Upper lobe of left lung (tissue), 6 donors: ENCODE data around the gene AGTRAP. TPM values are rescaled to one million over a fixed set of nuclear protein-coding genes. Genes with fewer than 3 reads are reported as not detected.

Experiments used
- ATAC-seq, 2 donors: fragments of 200-7000 bp; cut with Tn5 transposase; one replicate each; pipeline ENCODE4 v1.9.1; 2022; ENCODE audit warnings: mild to moderate bottlenecking in 2 of 2, moderate library complexity in 2 of 2; ENCODE audit not compliant: low FRiP score in 2 of 2
- DNase-seq, 2 donors: peaks; one replicate each; pipeline ENCODE4 v3.0.0-alpha.2; 2019 to 2020
- H3K27ac ChIP-seq, 4 donors: fragments of 200-600 bp; sonication (generic); one replicate each; pipeline ENCODE4 v1.5.1; 2016 to 2019
- H3K27me3 ChIP-seq, 4 donors: fragments of 200-600 bp; sonication (generic); one replicate each; pipeline ENCODE4 v1.5.1; 2017 to 2019
- H3K36me3 ChIP-seq, 4 donors: fragments of 200-600 bp; sonication (generic); one replicate each; pipeline ENCODE4 v1.5.1; 2016 to 2019
- H3K4me1 ChIP-seq, 4 donors: fragments of 200-600 bp; sonication (generic); one replicate each; pipeline ENCODE4 v1.5.1; 2018 to 2019
- H3K4me3 ChIP-seq, 4 donors: fragments of 200-600 bp; sonication (generic); one replicate each; pipeline ENCODE4 v1.5.1; 2017 to 2019; ENCODE audit warnings: mild to moderate bottlenecking in 2 of 4, moderate library complexity in 1 of 4
- H3K9me3 ChIP-seq, 4 donors: fragments of 200-600 bp; sonication (generic); one replicate each; pipeline ENCODE4 v1.5.1; 2018 to 2019
- EP300 ChIP-seq, 4 donors: sonication (generic); formaldehyde crosslinking; IDR thresholded peaks; one replicate each; pipeline ENCODE4 v1.5.1; 2017; ENCODE audit warnings: antibody characterized with exemption in 4 of 4, control low read depth in 2 of 4
- POLR2A ChIP-seq, 4 donors: fragments of 450-650 bp; IDR thresholded peaks; one replicate each; pipeline ENCODE4 v1.5.1; 2016 to 2017; ENCODE audit warnings: antibody characterized with exemption in 4 of 4, mild to moderate bottlenecking in 2 of 4
- POLR2AphosphoS5 ChIP-seq, 2 donors: sonication (generic); formaldehyde crosslinking; IDR thresholded peaks; one replicate each; pipeline ENCODE4 v1.5.1; 2017; ENCODE audit warnings: antibody characterized with exemption in 2 of 2
- WGBS, 2 donors: methylation state at CpG; one replicate each; pipeline ENCODE4 v1.1.5; 2017 to 2018; 5-methylcytosine and 5-hydroxymethylcytosine counted together
- total RNA-seq, 6 donors: library from RNA; depleted of rRNA in 4 of 6; stranded (reverse); fragments of >200 nt in 4 of 6; gene quantifications; one replicate each; pipeline versions ENCODE4 v1.1.0 to v1.2.1, GENCODE V29; 2016 to 2021
- TF ChIP-seq, protein P1 (sequence below), 6 experiments: fragments of 450-650 bp in 4 of 6; fragments of 200-600 bp in 2 of 6; sonication (generic) in 2 of 6; IDR thresholded peaks; one replicate each; pipeline ENCODE4 v1.5.1; 2016 to 2019; ENCODE audit warnings: antibody characterized with exemption in 6 of 6
- donor health status: DM: no; HTN: no; CAD: no; lungs with moderate emphysema.
- donor health status: DM: no; HTN: yes; CAD: no; lungs with severe emphysema.

Gene AGTRAP
- total RNA-seq, 6 donors from 2014 or later = 52.2 to 80.1 (median 68.7) TPM

- TF ChIP-seq EP300 (IDR thresholded peaks at IDR 0.05) = no peak
- no peak for TF ChIP-seq POLR2A (IDR thresholded peaks at IDR 0.05)
- TF ChIP-seq, protein P1, sequence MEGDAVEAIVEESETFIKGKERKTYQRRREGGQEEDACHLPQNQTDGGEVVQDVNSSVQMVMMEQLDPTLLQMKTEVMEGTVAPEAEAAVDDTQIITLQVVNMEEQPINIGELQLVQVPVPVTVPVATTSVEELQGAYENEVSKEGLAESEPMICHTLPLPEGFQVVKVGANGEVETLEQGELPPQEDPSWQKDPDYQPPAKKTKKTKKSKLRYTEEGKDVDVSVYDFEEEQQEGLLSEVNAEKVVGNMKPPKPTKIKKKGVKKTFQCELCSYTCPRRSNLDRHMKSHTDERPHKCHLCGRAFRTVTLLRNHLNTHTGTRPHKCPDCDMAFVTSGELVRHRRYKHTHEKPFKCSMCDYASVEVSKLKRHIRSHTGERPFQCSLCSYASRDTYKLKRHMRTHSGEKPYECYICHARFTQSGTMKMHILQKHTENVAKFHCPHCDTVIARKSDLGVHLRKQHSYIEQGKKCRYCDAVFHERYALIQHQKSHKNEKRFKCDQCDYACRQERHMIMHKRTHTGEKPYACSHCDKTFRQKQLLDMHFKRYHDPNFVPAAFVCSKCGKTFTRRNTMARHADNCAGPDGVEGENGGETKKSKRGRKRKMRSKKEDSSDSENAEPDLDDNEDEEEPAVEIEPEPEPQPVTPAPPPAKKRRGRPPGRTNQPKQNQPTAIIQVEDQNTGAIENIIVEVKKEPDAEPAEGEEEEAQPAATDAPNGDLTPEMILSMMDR (IDR thresholded peaks at IDR 0.05) = no peak
- TF ChIP-seq POLR2AphosphoS5 (IDR thresholded peaks at IDR 0.05) = no peak
- H3K4me1 ChIP-seq = peaks cover 17 to 24% (median 18%) of the 10 kb centered on the region in 4 donors
- ATAC-seq (no peak), DNase-seq (peak in 1 of 2 donors; percentile 59)
- H3K27ac ChIP-seq = peak overlapping the region in 2 of 4 donors; percentile 63 to 71
- H3K9me3 ChIP-seq = no peaks in the 10 kb centered on the region
- no peak overlapping the region for H3K4me3 ChIP-seq
- no peaks in the 10 kb centered on the region for H3K36me3 ChIP-seq
- no peaks in the 10 kb centered on the region for H3K27me3 ChIP-seq
- WGBS, 2 donors = 54 to 64% methylated on average over 5 of the region's 5 CpGs
Measured at GRCh38 chr1:11725616-11726015, 10.3 kb upstream of the AGTRAP start.

DNA sequence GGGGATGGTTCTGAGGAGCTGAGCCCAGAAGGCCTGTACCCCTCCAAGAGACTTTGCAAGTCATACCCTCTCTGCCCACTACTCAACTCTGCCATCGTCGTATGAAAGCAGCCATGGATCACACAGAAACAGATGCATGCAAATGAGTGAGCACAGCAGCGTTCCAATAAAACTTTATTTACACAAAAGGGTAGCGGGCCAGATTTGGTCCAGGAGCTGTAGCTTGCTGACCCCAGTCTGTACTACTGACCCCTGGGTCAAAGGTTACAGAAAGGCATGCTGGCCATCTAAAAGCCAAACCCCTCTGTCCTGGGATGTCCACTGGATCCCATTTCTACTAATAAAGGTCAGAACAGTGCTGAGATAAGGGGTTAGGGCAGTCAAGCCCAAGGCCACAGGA, 8.8 kb upstream of the AGTRAP start:
- H3K9me3 ChIP-seq = no peaks in the 10 kb centered on the region
- no peak for ATAC-seq
- no peaks in the 10 kb centered on the region for H3K27me3 ChIP-seq
- WGBS, 2 donors = 96% methylated on average over 4 of the region's 4 CpGs
- H3K4me3 ChIP-seq = no peak overlapping the region
- TF ChIP-seq POLR2A (IDR thresholded peaks at IDR 0.05) = no peak
- no peak for TF ChIP-seq POLR2AphosphoS5 (IDR thresholded peaks at IDR 0.05)
- TF ChIP-seq, protein P1 (IDR thresholded peaks at IDR 0.05) = no peak
- TF ChIP-seq EP300 (IDR thresholded peaks at IDR 0.05) = no peak
- H3K27ac ChIP-seq = no peak overlapping the region
- no peaks in the 10 kb centered on the region for H3K36me3 ChIP-seq
- DNase-seq = no peak
- H3K4me1 ChIP-seq = peaks cover 30 to 34% (median 32%) of the 10 kb centered on the region in 4 donors

- peaks cover 39 to 45% (median 43%) of the 10 kb centered on the region in 4 donors for H3K4me1 ChIP-seq
- no peak for ATAC-seq
- peak overlapping the region in 1 of 4 donors; percentile 86 for H3K27ac ChIP-seq
- H3K4me3 ChIP-seq = no peak overlapping the region
- no peaks in the 10 kb centered on the region for H3K36me3 ChIP-seq
- H3K27me3 ChIP-seq = no peaks in the 10 kb centered on the region
- WGBS, 2 donors = 96% methylated on average over 4 of the region's 4 CpGs; no CpG with 5 or more reads in 1 of the 2 donors
- TF ChIP-seq EP300 (IDR thresholded peaks at IDR 0.05) = no peak
- TF ChIP-seq POLR2AphosphoS5 (IDR thresholded peaks at IDR 0.05) = no peak
- TF ChIP-seq, protein P1 (IDR thresholded peaks at IDR 0.05) = no peak
- no peak for TF ChIP-seq POLR2A (IDR thresholded peaks at IDR 0.05)
- H3K9me3 ChIP-seq = no peaks in the 10 kb centered on the region
- DNase-seq = no peak
Measured at GRCh38 chr1:11728126-11728806, 7.7 kb upstream of the AGTRAP start.

GRCh38 chr1:11729155-11729497, 6.8 kb upstream of the AGTRAP start:
- no peak for TF ChIP-seq POLR2A (IDR thresholded peaks at IDR 0.05)
- H3K4me3 ChIP-seq = no peak overlapping the region
- H3K27ac ChIP-seq = peak overlapping the region; percentile 39 to 86 (median 76)
- no peaks in the 10 kb centered on the region for H3K36me3 ChIP-seq
- DNase-seq (no peak), ATAC-seq (no peak)
- 78 to 80% methylated on average over 2 to 11 of the region's 11 CpGs for WGBS, 2 donors
- H3K27me3 ChIP-seq = no peaks in the 10 kb centered on the region
- H3K4me1 ChIP-seq = peaks cover 39 to 45% (median 43%) of the 10 kb centered on the region in 4 donors
- H3K9me3 ChIP-seq = no peaks in the 10 kb centered on the region

DNA sequence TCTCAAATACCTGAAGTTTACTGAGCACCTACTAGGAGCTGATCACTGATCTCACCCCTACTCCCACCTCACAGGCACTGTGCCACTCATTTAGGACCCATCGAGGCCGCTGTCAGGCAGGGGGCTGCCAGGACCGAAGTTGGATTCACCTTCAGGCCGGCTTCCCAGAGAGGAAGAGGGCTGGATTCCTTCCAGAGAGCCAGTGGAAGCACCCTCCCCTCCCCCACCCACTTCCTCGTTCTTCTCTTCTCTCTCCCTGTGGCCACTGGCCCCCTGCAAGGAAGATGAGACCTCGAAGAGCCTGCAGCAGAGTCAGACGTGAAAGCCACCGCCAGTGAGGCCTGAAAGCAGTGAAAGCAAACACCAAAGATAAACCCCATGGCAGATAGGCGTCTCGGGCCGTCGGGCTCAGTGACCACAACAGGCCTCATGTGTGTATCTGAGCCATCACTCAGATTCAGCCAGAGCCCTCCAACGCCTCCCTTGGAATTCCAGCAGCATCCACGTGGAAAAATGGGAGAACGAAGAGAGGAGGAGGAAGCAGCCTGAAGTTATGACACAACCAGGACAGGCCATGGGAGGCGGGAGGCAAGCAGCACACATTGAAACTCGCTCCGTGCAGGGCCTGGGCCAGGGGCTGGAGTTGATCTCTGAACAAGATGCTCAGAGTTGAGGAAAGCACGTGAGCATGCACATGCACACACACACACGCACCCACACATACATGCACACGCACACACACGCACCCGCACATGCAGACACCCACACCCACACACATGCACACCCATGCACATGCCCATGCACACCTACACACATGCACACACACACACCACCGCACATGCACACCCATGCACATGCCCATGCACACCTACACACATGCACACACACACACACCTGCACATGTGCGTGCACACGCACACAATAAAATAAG, 6.2 kb upstream of the AGTRAP start:
- Histone ChIP-seq H3K9me3 (no peaks in the 10 kb centered on the region), H3K4me3 (peak overlapping the region in 1 of 4 donors; percentile 41), H3K27ac (peak overlapping the region; percentile 39 to 96 (median 82)), H3K4me1 (peaks cover 39 to 47% (median 43%) of the 10 kb centered on the region in 4 donors), H3K36me3 (no peaks in the 10 kb centered on the region), H3K27me3 (no peaks in the 10 kb centered on the region)
- 32 to 41% methylated on average over 24 to 26 of the region's 26 CpGs for WGBS, 2 donors
- ATAC-seq (peak in 1 of 2 donors; percentile 12), DNase-seq (peak in 1 of 2 donors; percentile 45)
- TF ChIP-seq, protein P1 (IDR thresholded peaks at IDR 0.05) = no peak
- TF ChIP-seq EP300 (IDR thresholded peaks at IDR 0.05) (no peak), POLR2A (IDR thresholded peaks at IDR 0.05) (no peak), POLR2AphosphoS5 (IDR thresholded peaks at IDR 0.05) (no peak)
